ENCODE data around the gene ZNF879.

ZNF879 gene

GRCh38 chr5:178997191-178997590, 26.4 kb upstream of the ZNF879 start:
- no peak for DNase-seq
- Histone ChIP-seq H3K9me2 (replicated peaks; ENCODE audit: insufficient read depth, low read length) (no peaks in the 10 kb centered on the region), H2AFZ (ENCODE audit: low read length) (no peak overlapping the region), H3K9me3 (replicated peaks; ENCODE audit: insufficient read depth, low read length) (no peaks in the 10 kb centered on the region), H3K4me3 (ENCODE audit: low read length) (no peak overlapping the region), H3K36me3 (replicated peaks; ENCODE audit: insufficient read depth, low read length) (no peaks in the 10 kb centered on the region), H3K27ac (ENCODE audit: low read length) (no peak overlapping the region), H3K4me2 (ENCODE audit: low read depth, low read length) (no peak overlapping the region), H3K27me3 (replicated peaks; ENCODE audit: insufficient read depth, low read length) (no peaks in the 10 kb centered on the region), H3K9ac (ENCODE audit: low read length) (no peak overlapping the region), H3F3A (ENCODE audit: insufficient read depth, low read length) (no peaks in the 10 kb centered on the region), H3K4me1 (ENCODE audit: low read length) (no peaks in the 10 kb centered on the region), H3K79me2 (ENCODE audit: low read length) (no peaks in the 10 kb centered on the region), H4K20me1 (ENCODE audit: insufficient read depth, low read length) (no peaks in the 10 kb centered on the region)
- no peak for TF ChIP-seq EZH2phosphoT487 (IDR thresholded peaks at IDR 0.05; ENCODE audit: low read length)
- no peak for TF ChIP-seq EZH2 (optimal IDR thresholded peaks at IDR 0.05; ENCODE audit: low read depth, low read length)
- no peak for TF ChIP-seq CTCF (IDR thresholded peaks at IDR 0.05; ENCODE audit: low read length)

GRCh38 chr5:178998441-178998840, 25.2 kb upstream of the ZNF879 start:
- H3F3A ChIP-seq (ENCODE audit: insufficient read depth, low read length): no peaks in the 10 kb centered on the region
- no peak overlapping the region for H3K4me3 ChIP-seq (ENCODE audit: low read length)
- H3K27me3 ChIP-seq (replicated peaks; ENCODE audit: insufficient read depth, low read length): no peaks in the 10 kb centered on the region
- H4K20me1 ChIP-seq (ENCODE audit: insufficient read depth, low read length): no peaks in the 10 kb centered on the region
- no peaks in the 10 kb centered on the region for H3K9me3 ChIP-seq (replicated peaks; ENCODE audit: insufficient read depth, low read length)
- no peak overlapping the region for H3K27ac ChIP-seq (ENCODE audit: low read length)
- no peaks in the 10 kb centered on the region for H3K4me1 ChIP-seq (ENCODE audit: low read length)
- H3K36me3 ChIP-seq (replicated peaks; ENCODE audit: insufficient read depth, low read length): no peaks in the 10 kb centered on the region
- H2AFZ ChIP-seq (ENCODE audit: low read length): no peak overlapping the region
- no peaks in the 10 kb centered on the region for H3K79me2 ChIP-seq (ENCODE audit: low read length)
- no peak for TF ChIP-seq EZH2phosphoT487 (IDR thresholded peaks at IDR 0.05; ENCODE audit: low read length)
- no peak for TF ChIP-seq CTCF (IDR thresholded peaks at IDR 0.05; ENCODE audit: low read length)
- no peak for TF ChIP-seq EZH2 (optimal IDR thresholded peaks at IDR 0.05; ENCODE audit: low read depth, low read length)
- no peak overlapping the region for H3K9ac ChIP-seq (ENCODE audit: low read length)
- H3K9me2 ChIP-seq (replicated peaks; ENCODE audit: insufficient read depth, low read length): no peaks in the 10 kb centered on the region
- no peak overlapping the region for H3K4me2 ChIP-seq (ENCODE audit: low read depth, low read length)
- DNase-seq: no peak

GRCh38 chr5:179006564-179006963, 17.0 kb upstream of the ZNF879 start:
- H3K27me3 ChIP-seq (replicated peaks; ENCODE audit: insufficient read depth, low read length): 0 out of 2 replicates have a peak, but pooled peaks cover 4% of the 10 kb centered on the region
- no peaks in the 10 kb centered on the region for H3K4me1 ChIP-seq (ENCODE audit: low read length)
- H3K9me2 ChIP-seq (replicated peaks; ENCODE audit: insufficient read depth, low read length): no peaks in the 10 kb centered on the region
- no peaks in the 10 kb centered on the region for H3K79me2 ChIP-seq (ENCODE audit: low read length)
- H2AFZ ChIP-seq (ENCODE audit: low read length): no peak overlapping the region
- H3K27ac ChIP-seq (ENCODE audit: low read length): no peak overlapping the region
- TF ChIP-seq EZH2phosphoT487 (IDR thresholded peaks at IDR 0.05; ENCODE audit: low read length) (no peak), EZH2 (optimal IDR thresholded peaks at IDR 0.05; ENCODE audit: low read depth, low read length) (no peak), CTCF (IDR thresholded peaks at IDR 0.05; ENCODE audit: low read length) (no peak)
- H3K4me2 ChIP-seq (ENCODE audit: low read depth, low read length): no peak overlapping the region
- H3K4me3 ChIP-seq (ENCODE audit: low read length): no peak overlapping the region
- H3F3A ChIP-seq (ENCODE audit: insufficient read depth, low read length): no peaks in the 10 kb centered on the region
- no peaks in the 10 kb centered on the region for H3K36me3 ChIP-seq (replicated peaks; ENCODE audit: insufficient read depth, low read length)
- H3K9ac ChIP-seq (ENCODE audit: low read length): no peak overlapping the region
- no peaks in the 10 kb centered on the region; the same call in 1 of the 2 replicates for H3K9me3 ChIP-seq (replicated peaks; ENCODE audit: insufficient read depth, low read length)
- no peak for DNase-seq
- no peaks in the 10 kb centered on the region for H4K20me1 ChIP-seq (ENCODE audit: insufficient read depth, low read length)
